Common myeloid progenitor, CD34-positive (primary cell): ENCODE measurements around the gene GOLIM4.
"Not testable (repeated sequence)": the region's sequence is repeated elsewhere in the genome, so short reads cannot be mapped to it uniquely, and the experiment has no call there.

Source experiments
- CTCF ChIA-PET: fragments of 350-600 bp; sonication (Branson Sonifier 250); formaldehyde crosslinking; loops from one replicate; lab custom pipeline; 2021; ENCODE audit warnings: antibody characterized with exemption; lab: Charles Lee
- POLR2A ChIA-PET: fragments of 350-600 bp; sonication (Branson Sonifier 250); formaldehyde crosslinking; loops from one replicate; lab custom pipeline; 2021; ENCODE audit warnings: antibody characterized with exemption; lab: Charles Lee
- DNase-seq, 3 donors: peaks; one replicate each; pipeline versions ENCODE4 v3.0.0 to v3.0.0-alpha.2; 2013
- H3K27ac ChIP-seq, 2 experiments: 1 replicate in 1 of 2; 2 replicates in 1 of 2; pipeline ENCODE4 v1.7.0; 2013; ENCODE audit warnings: inconsistent platforms in 2 of 2, low read length in 2 of 2, mild to moderate bottlenecking in 2 of 2, low read depth in 1 of 2, moderate library complexity in 1 of 2; ENCODE audit not compliant: severe bottlenecking in 2 of 2, insufficient read depth in 1 of 2, poor library complexity in 1 of 2
- H3K27me3 ChIP-seq, 5 experiments: replicated peaks in 2 of 5; 1 replicate in 3 of 5; 2 replicates in 2 of 5; pipeline versions ENCODE4 v1.6.1 to v1.7.0; 2013; ENCODE audit warnings: low read length in 4 of 5, mild to moderate bottlenecking in 2 of 5, moderate library complexity in 2 of 5, inconsistent platforms in 1 of 5; ENCODE audit not compliant: insufficient read depth in 5 of 5, control insufficient read depth in 4 of 5
- H3K36me3 ChIP-seq, 4 experiments: 1 replicate in 2 of 4; 2 replicates in 2 of 4; pipeline versions ENCODE4 v1.6.1 to v1.7.0; 2013; ENCODE audit warnings: low read length in 3 of 4, control low read depth in 1 of 4, mild to moderate bottlenecking in 1 of 4; ENCODE audit not compliant: control insufficient read depth in 4 of 4, insufficient read depth in 4 of 4
- H3K4me1 ChIP-seq, 4 experiments: 1 replicate in 3 of 4; 2 replicates in 1 of 4; pipeline versions ENCODE4 v1.6.1 to v1.7.1; 2013; ENCODE audit warnings: low read length in 3 of 4, mild to moderate bottlenecking in 3 of 4, control low read depth in 1 of 4, inconsistent platforms in 1 of 4, moderate library complexity in 1 of 4; ENCODE audit not compliant: control insufficient read depth in 4 of 4, insufficient read depth in 4 of 4; ENCODE audit errors: control extremely low read depth in 1 of 4
- H3K4me3 ChIP-seq, 7 experiments: 1 replicate in 4 of 7; 2 replicates in 3 of 7; pipeline versions ENCODE4 v1.5.1 to v1.7.0; 2013; ENCODE audit warnings: mild to moderate bottlenecking in 7 of 7, low read length in 6 of 7, moderate library complexity in 6 of 7, inconsistent platforms in 2 of 7, low read depth in 2 of 7, control low read depth in 1 of 7; ENCODE audit not compliant: insufficient read depth in 4 of 7, control insufficient read depth in 1 of 7; ENCODE audit errors: extremely low read depth in 1 of 7
- H3K9me3 ChIP-seq, 5 experiments: 1 replicate in 4 of 5; 2 replicates in 1 of 5; pipeline versions ENCODE4 v1.6.1 to v1.7.1; 2013; ENCODE audit warnings: low read length in 4 of 5, mild to moderate bottlenecking in 2 of 5, inconsistent platforms in 1 of 5, low read depth in 1 of 5, moderate library complexity in 1 of 5; ENCODE audit not compliant: control insufficient read depth in 4 of 5, insufficient read depth in 2 of 5; ENCODE audit errors: control extremely low read depth in 1 of 5
- WGBS: methylation state at CpG from one replicate; pipeline ENCODE4 v1.1.5; 2013; ENCODE audit not compliant: insufficient coverage; 5-methylcytosine and 5-hydroxymethylcytosine counted together

GOLIM4 gene

GRCh38 chr3:168028086-168028485, 67.6 kb downstream of the GOLIM4 start:
- H3K4me1 ChIP-seq: peaks cover 0 to 20% (median 6%) of the 10 kb centered on the region in 4 experiments
- CTCF ChIA-PET: interaction anchor here (0.8 to 2.2 kb wide), 4 partner anchors 8 to 102 kb away, joined by 3 to 12 read pairs (median 4); no protein-coding TSS in a partner anchor
- DNase-seq: no peak
- H3K4me3 ChIP-seq: no peak overlapping the region
- H3K36me3 ChIP-seq: peaks cover 14 to 69% (median 48%) of the 10 kb centered on the region in 4 experiments
- H3K9me3 ChIP-seq: no peaks in the 10 kb centered on the region
- POLR2A ChIA-PET: no interaction called here
- no peaks in the 10 kb centered on the region for H3K27me3 ChIP-seq
- no peak overlapping the region for H3K27ac ChIP-seq
- WGBS: no CpG with 5 or more reads among the region's 1 CpG

GRCh38 chr3:168026764-168027163, 69.0 kb downstream of the GOLIM4 start:
- H3K27me3 ChIP-seq: no peaks in the 10 kb centered on the region
- peaks cover 0 to 20% (median 6%) of the 10 kb centered on the region in 4 experiments for H3K4me1 ChIP-seq
- no peak overlapping the region for H3K27ac ChIP-seq
- DNase-seq: no peak
- no peak overlapping the region for H3K4me3 ChIP-seq
- POLR2A ChIA-PET: no interaction called here
- H3K36me3 ChIP-seq: peaks cover 11 to 70% (median 49%) of the 10 kb centered on the region in 4 experiments
- CTCF ChIA-PET: interaction anchor here (1.0 to 3.0 kb wide), 4 partner anchors 8 to 67 kb away, joined by 4 to 11 read pairs (median 4); no protein-coding TSS in a partner anchor
- 93% methylated on average over 3 of the region's 3 CpGs for WGBS
- no peaks in the 10 kb centered on the region for H3K9me3 ChIP-seq

GRCh38 chr3:168025076-168025475, 70.6 kb downstream of the GOLIM4 start:
- Histone ChIP-seq H3K27ac (no peak overlapping the region), H3K36me3 (peaks cover 14 to 71% (median 49%) of the 10 kb centered on the region in 4 experiments), H3K4me3 (peak overlapping the region in 1 of 7 experiments; percentile 5), H3K9me3 (no peaks in the 10 kb centered on the region), H3K4me1 (peaks cover 0 to 15% (median 6%) of the 10 kb centered on the region in 4 experiments), H3K27me3 (no peaks in the 10 kb centered on the region)
- POLR2A ChIA-PET: no interaction called here
- CTCF ChIA-PET: interaction anchor here (3.0 kb wide), 1 partner anchor 15 kb away, joined by 11 read pairs; no protein-coding TSS in a partner anchor
- DNase-seq: peak in 1 of 3 donors; percentile 5

- ChIA-PET POLR2A (no interaction called here), CTCF (no interaction called here)
- Histone ChIP-seq H3K9me3 (no peaks in the 10 kb centered on the region), H3K27ac (no peak overlapping the region), H3K27me3 (no peaks in the 10 kb centered on the region), H3K4me1 (peaks cover 0 to 15% (median 6%) of the 10 kb centered on the region in 4 experiments), H3K36me3 (peaks cover 14 to 70% (median 48%) of the 10 kb centered on the region in 4 experiments), H3K4me3 (peak overlapping the region in 1 of 7 experiments; percentile 5)
- peak; percentile 35 to 87 (median 81) for DNase-seq
- WGBS: 31% methylated on average over 5 of the region's 5 CpGs
Observed at GRCh38 chr3:168024537-168024941, 71.2 kb downstream of the GOLIM4 start.

- Histone ChIP-seq H3K36me3 (peaks cover 11 to 57% (median 39%) of the 10 kb centered on the region in 4 experiments), H3K27me3 (no peaks in the 10 kb centered on the region), H3K27ac (no peak overlapping the region), H3K9me3 (no peaks in the 10 kb centered on the region), H3K4me1 (peaks cover 0 to 15% (median 6%) of the 10 kb centered on the region in 4 experiments), H3K4me3 (no peak overlapping the region)
- no peak for DNase-seq
- WGBS: 100% methylated on average over 1 of the region's 7 CpGs
- ChIA-PET POLR2A (interaction anchor here (0.7 kb wide), 1 partner anchor 13 kb away, joined by 3 read pairs; no protein-coding TSS in a partner anchor), CTCF (interaction anchor here (1.5 kb wide), 1 partner anchor 9 kb away, joined by 5 read pairs; no protein-coding TSS in a partner anchor)
Observed at GRCh38 chr3:168021737-168022450, 73.8 kb downstream of the GOLIM4 start.

- CTCF ChIA-PET, POLR2A ChIA-PET, H3K4me3 ChIP-seq, DNase-seq, H3K27me3 ChIP-seq, H3K9me3 ChIP-seq, H3K4me1 ChIP-seq, H3K27ac ChIP-seq: not testable (repeated sequence)
- peaks cover 0 to 22% (median 12%) of the 10 kb centered on the region in 4 experiments for H3K36me3 ChIP-seq
- WGBS: 89% methylated on average over 13 of the region's 17 CpGs
Observed at GRCh38 chr3:168011280-168011679, 84.4 kb downstream of the GOLIM4 start.

GRCh38 chr3:168006584-168006983, 89.1 kb downstream of the GOLIM4 start:
- Histone ChIP-seq H3K9me3 (peaks cover 0 to 4% (median 0%) of the 10 kb centered on the region in 5 experiments), H3K4me3 (no peak overlapping the region), H3K36me3 (peaks cover 0 to 22% (median 12%) of the 10 kb centered on the region in 4 experiments), H3K4me1 (no peaks in the 10 kb centered on the region), H3K27me3 (no peaks in the 10 kb centered on the region), H3K27ac (no peak overlapping the region)
- CTCF ChIA-PET: no interaction called here
- POLR2A ChIA-PET: no interaction called here
- WGBS: 100% methylated on average over 1 of the region's 2 CpGs
- DNase-seq: no peak
